ENCODE results near the gene MRPL22.

The MRPL22 gene

DNA sequence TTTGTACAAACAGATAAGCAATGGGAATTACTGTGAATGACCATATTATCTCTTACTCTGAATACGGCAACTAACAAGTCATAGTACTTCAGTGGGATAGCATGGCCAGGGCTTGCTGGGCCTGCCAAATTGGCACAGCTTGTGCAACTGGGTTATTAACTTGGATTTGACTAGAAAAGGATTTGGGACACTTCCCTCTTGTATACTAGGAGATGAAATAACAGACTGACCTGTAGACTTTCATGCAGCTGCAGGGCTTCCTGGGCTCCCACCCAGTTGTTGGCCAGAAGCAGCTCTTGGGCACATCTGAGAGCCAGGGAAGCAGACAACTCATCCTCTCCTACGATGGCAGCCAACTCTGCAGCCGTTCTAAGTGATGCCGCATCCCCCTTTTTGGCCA lies 42.7 kb upstream of the MRPL22 start:
- Histone ChIP-seq H3K4me1 (ENCODE audit: control insufficient read depth, insufficient read depth, low read length) (no peaks in the 10 kb centered on the region), H3K36me3 (ENCODE audit: control insufficient read depth in 2 of 2, insufficient read depth in 1 of 2, low read length in 2 of 2) (peaks cover 51 to 92% of the 10 kb centered on the region in 2 experiments), H3K9me3 (ENCODE audit: control insufficient read depth, insufficient read depth, low read depth, low read length) (no peaks in the 10 kb centered on the region), H3K4me3 (ENCODE audit: low read depth, low read length) (no peak overlapping the region), H3K27ac (ENCODE audit: extremely low read depth, low read depth, low read length) (no peak overlapping the region)
- no peak for TF ChIP-seq ZNF292 (tag by site-specific recombination; IDR thresholded peaks at IDR 0.05; ENCODE audit: borderline replicate concordance, low read depth)
- no peak for TF ChIP-seq ZNF777 (tag by site-specific recombination; IDR thresholded peaks at IDR 0.05; ENCODE audit: borderline replicate concordance)
- no peak for TF ChIP-seq ZNF426 (tag by site-specific recombination; IDR thresholded peaks at IDR 0.05)
- TF ChIP-seq ZNF48 (tag by site-specific recombination; IDR thresholded peaks at IDR 0.05) = no peak
- ChIA-PET POLR2A (no interaction called here), CTCF (no interaction called here)

DNA sequence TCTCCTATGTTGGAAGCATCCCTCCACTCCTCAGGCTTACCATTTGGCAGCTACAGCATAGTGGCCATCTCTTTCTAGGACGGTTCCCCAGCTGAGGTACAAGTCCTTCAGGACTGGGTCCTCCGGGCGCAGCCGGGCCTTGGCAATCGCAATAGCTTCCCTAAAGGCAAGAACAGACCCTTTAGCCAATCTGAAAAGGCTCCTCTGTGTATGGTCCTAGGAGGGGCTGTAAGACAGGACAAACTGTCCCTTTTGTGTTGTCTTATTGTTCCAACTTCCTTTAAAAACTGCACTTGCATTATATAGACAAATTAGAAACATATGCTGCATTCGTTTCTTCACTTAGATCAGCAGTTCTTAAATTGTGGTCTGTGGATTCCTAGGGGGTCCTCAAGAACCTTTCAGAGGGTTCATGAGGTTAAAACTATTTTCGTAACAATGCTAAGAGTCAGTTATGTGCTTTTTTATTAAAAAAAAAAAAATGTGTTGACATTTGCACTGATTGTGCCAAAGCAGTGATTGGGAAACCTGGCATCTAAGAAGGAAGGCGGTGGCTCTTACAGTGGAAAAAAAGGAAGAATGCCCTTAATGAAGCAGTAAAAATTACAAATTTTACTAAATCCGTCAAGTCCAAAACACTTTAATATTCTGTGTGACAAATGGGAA lies 41.6 kb upstream of the MRPL22 start:
- Histone ChIP-seq H3K9me3 (ENCODE audit: control insufficient read depth, insufficient read depth, low read depth, low read length) (no peaks in the 10 kb centered on the region), H3K27ac (ENCODE audit: extremely low read depth, low read depth, low read length) (no peak overlapping the region), H3K4me3 (ENCODE audit: low read depth, low read length) (no peak overlapping the region), H3K4me1 (ENCODE audit: control insufficient read depth, insufficient read depth, low read length) (no peaks in the 10 kb centered on the region), H3K36me3 (ENCODE audit: control insufficient read depth in 2 of 2, insufficient read depth in 1 of 2, low read length in 2 of 2) (peaks cover 49 to 89% of the 10 kb centered on the region in 2 experiments)
- ChIA-PET POLR2A (no interaction called here), CTCF (no interaction called here)
- TF ChIP-seq ZNF404 (tag by site-specific recombination; IDR thresholded peaks at IDR 0.05) = no peak
- TF ChIP-seq HIC1 (tag by site-specific recombination; IDR thresholded peaks at IDR 0.05) = no peak
- TF ChIP-seq ZNF624 (tag by site-specific recombination; IDR thresholded peaks at IDR 0.05) = no peak
- TF ChIP-seq HOXD13 (CRISPR knock-in tag; IDR thresholded peaks at IDR 0.05; ENCODE audit: borderline replicate concordance) = no peak
- TF ChIP-seq ZNF239 (tag by site-specific recombination; IDR thresholded peaks at IDR 0.05) = no peak
- no peak for TF ChIP-seq ZNF558 (tag by site-specific recombination; IDR thresholded peaks at IDR 0.05)
- TF ChIP-seq ZNF211 (tag by site-specific recombination; IDR thresholded peaks at IDR 0.05; ENCODE audit: low read depth) = no peak
- TF ChIP-seq ZBTB1 (tag by site-specific recombination; IDR thresholded peaks at IDR 0.05) = no peak
- TF ChIP-seq, protein P1, sequence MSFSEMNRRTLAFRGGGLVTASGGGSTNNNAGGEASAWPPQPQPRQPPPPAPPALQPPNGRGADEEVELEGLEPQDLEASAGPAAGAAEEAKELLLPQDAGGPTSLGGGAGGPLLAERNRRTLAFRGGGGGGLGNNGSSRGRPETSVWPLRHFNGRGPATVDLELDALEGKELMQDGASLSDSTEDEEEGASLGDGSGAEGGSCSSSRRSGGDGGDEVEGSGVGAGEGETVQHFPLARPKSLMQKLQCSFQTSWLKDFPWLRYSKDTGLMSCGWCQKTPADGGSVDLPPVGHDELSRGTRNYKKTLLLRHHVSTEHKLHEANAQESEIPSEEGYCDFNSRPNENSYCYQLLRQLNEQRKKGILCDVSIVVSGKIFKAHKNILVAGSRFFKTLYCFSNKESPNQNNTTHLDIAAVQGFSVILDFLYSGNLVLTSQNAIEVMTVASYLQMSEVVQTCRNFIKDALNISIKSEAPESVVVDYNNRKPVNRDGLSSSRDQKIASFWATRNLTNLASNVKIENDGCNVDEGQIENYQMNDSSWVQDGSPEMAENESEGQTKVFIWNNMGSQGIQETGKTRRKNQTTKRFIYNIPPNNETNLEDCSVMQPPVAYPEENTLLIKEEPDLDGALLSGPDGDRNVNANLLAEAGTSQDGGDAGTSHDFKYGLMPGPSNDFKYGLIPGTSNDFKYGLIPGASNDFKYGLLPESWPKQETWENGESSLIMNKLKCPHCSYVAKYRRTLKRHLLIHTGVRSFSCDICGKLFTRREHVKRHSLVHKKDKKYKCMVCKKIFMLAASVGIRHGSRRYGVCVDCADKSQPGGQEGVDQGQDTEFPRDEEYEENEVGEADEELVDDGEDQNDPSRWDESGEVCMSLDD (tag by site-specific recombination; IDR thresholded peaks at IDR 0.05) = no peak
- TF ChIP-seq ZNF114 (tag by site-specific recombination; IDR thresholded peaks at IDR 0.05) = no peak
- TF ChIP-seq ZNF350 (tag by site-specific recombination; IDR thresholded peaks at IDR 0.05) = no peak
- no peak for TF ChIP-seq HOXA7 (CRISPR knock-in tag; IDR thresholded peaks at IDR 0.05; ENCODE audit: borderline replicate concordance)
- no peak for TF ChIP-seq ATF2 (tag by site-specific recombination; IDR thresholded peaks at IDR 0.05; ENCODE audit: low read depth)
- TF ChIP-seq ZNF704 (tag by site-specific recombination; IDR thresholded peaks at IDR 0.05) = no peak

Measured in HEK293 (cell line).